Neutrophil (primary cell): ENCODE results near the gene NUDT17.

Experiments used
- H3K27ac ChIP-seq: fragments of 200-600 bp; sonication (generic); 2 replicates; pipeline ENCODE4 v1.5.1; 2016; ENCODE audit warnings: mild to moderate bottlenecking, moderate library complexity
- H3K27me3 ChIP-seq: fragments of 200-600 bp; sonication (generic); 2 replicates; pipeline ENCODE4 v1.6.0; 2016; ENCODE audit warnings: mild to moderate bottlenecking
- H3K36me3 ChIP-seq: fragments of 200-600 bp; sonication (generic); 2 replicates; pipeline ENCODE4 v1.5.1; 2017
- H3K4me1 ChIP-seq, 2 experiments: fragments of 200-600 bp in 1 of 2; sonication (generic) in 1 of 2; 1 replicate in 1 of 2; 2 replicates in 1 of 2; pipeline versions ENCODE4 v1.5.1 to v1.6.1; 2013 to 2016; ENCODE audit warnings: low read depth in 1 of 2, low read length in 1 of 2, mild to moderate bottlenecking in 1 of 2, moderate library complexity in 1 of 2; ENCODE audit not compliant: control insufficient read depth in 1 of 2, insufficient read depth in 1 of 2
- H3K4me3 ChIP-seq, 2 experiments: fragments of 200-600 bp in 1 of 2; sonication (generic) in 1 of 2; 1 replicate in 1 of 2; 2 replicates in 1 of 2; pipeline ENCODE4 v1.5.1; 2013 to 2016; ENCODE audit warnings: low read depth in 1 of 2, low read length in 1 of 2, mild to moderate bottlenecking in 1 of 2, moderate library complexity in 1 of 2
- H3K9me3 ChIP-seq: fragments of 200-600 bp; sonication (generic); 2 replicates; pipeline ENCODE4 v1.5.1; 2016
- CTCF ChIP-seq: fragments of 200-600 bp; sonication (generic); IDR thresholded peaks from 2 replicates; pipeline ENCODE4 v1.5.1; 2016; ENCODE audit warnings: antibody characterized with exemption

NUDT17 gene

GRCh38 chr1:145886816-145887215 is 41.4 kb downstream of the NUDT17 start:
- no peak overlapping the region for H3K27ac ChIP-seq
- no peak for TF ChIP-seq CTCF
- no peaks in the 10 kb centered on the region for H3K9me3 ChIP-seq
- no peak overlapping the region for H3K4me3 ChIP-seq
- peaks cover 26% of the 10 kb centered on the region for H3K27me3 ChIP-seq
- no peaks in the 10 kb centered on the region for H3K36me3 ChIP-seq
- H3K4me1 ChIP-seq: peaks cover 10 to 16% of the 10 kb centered on the region in 2 experiments

GRCh38 chr1:145887631-145888030 is 42.2 kb downstream of the NUDT17 start:
- Histone ChIP-seq H3K4me3 (no peak overlapping the region), H3K36me3 (no peaks in the 10 kb centered on the region), H3K4me1 (peaks cover 10 to 20% of the 10 kb centered on the region in 2 experiments), H3K9me3 (no peaks in the 10 kb centered on the region), H3K27ac (no peak overlapping the region), H3K27me3 (peaks cover 26% of the 10 kb centered on the region)
- no peak for TF ChIP-seq CTCF

DNA sequence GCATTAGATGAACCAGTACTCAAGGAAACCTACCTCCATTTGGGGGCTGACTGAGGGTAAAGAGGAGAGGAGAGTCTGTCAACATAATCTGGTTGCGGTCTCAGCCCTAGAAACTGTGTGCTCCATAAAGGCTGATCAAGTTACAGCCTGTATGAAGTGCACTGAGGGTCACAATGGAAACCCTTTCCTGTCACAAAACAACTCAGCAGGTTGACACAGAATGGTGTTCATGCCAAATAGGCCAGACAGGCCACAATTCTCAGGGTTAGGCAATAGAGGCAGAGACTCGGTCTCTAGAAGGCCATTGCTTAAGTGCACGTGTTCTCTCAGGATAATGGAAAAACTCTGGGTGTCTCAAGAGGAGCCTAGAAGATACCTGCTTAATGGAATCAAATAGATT is 44.3 kb downstream of the NUDT17 start:
- TF ChIP-seq CTCF: no peak
- Histone ChIP-seq H3K4me3 (no peak overlapping the region), H3K27ac (no peak overlapping the region), H3K4me1 (peaks cover 10 to 20% of the 10 kb centered on the region in 2 experiments), H3K9me3 (no peaks in the 10 kb centered on the region), H3K27me3 (peaks cover 9% of the 10 kb centered on the region), H3K36me3 (no peaks in the 10 kb centered on the region)

DNA sequence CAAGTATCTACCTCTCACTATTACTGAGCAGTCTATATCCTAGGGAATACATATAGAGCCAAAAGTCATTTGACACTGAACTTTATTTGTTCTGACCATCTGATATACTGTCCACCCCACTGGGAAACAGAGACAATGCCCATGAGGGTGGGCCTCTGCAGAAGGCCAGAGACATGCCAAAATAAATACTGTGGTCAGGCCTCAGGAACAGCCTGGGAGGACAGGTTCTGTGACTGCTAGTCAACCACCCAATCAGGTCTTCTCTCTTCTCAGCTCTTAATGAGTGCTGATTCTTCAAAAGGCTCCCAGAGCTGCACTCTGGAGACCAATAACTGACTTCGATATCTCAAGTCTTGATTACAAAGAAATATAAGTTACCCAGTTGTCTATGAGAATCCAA is 45.7 kb downstream of the NUDT17 start:
- H3K27me3 ChIP-seq: no peaks in the 10 kb centered on the region
- H3K36me3 ChIP-seq: no peaks in the 10 kb centered on the region
- H3K27ac ChIP-seq: no peak overlapping the region
- H3K9me3 ChIP-seq: no peaks in the 10 kb centered on the region
- no peak overlapping the region for H3K4me3 ChIP-seq
- TF ChIP-seq CTCF: no peak
- H3K4me1 ChIP-seq: peaks cover 3 to 7% of the 10 kb centered on the region in 2 experiments

- Histone ChIP-seq H3K4me1 (peaks cover 0 to 5% of the 10 kb centered on the region in 2 experiments), H3K27me3 (no peaks in the 10 kb centered on the region), H3K36me3 (no peaks in the 10 kb centered on the region), H3K4me3 (no peak overlapping the region), H3K9me3 (no peaks in the 10 kb centered on the region), H3K27ac (no peak overlapping the region)
- peak; percentile 80 for TF ChIP-seq CTCF
Observed at GRCh38 chr1:145891587-145892485, 46.4 kb downstream of the NUDT17 start.
